GM19397 (cell line): ENCODE results near the gene AOC2.

ENCODE experiments used
- ATAC-seq: cut with Tn5 transposase; IDR thresholded peaks from one replicate; pipeline ENCODE4 v1.9.1; 2021; ENCODE audit warnings: mild to moderate bottlenecking, moderate library complexity; ENCODE audit not compliant: unreplicated experiment

AOC2 gene

GRCh38 chr17:42844271-42844670, at the start of gene AOC2:
AOC2 (plus strand) TSS chr17:42844580; CDS start chr17:42844627, 47 bp downstream.
- no peak for ATAC-seq

- no peak for ATAC-seq
Measured at GRCh38 chr17:42795061-42795460, 49.3 kb upstream of the AOC2 start.

- no peak for ATAC-seq
Measured at GRCh38 chr17:42795465-42795864, 48.9 kb upstream of the AOC2 start.

GRCh38 chr17:42796066-42796758, 48.2 kb upstream of the AOC2 start:
- no peak for ATAC-seq

- ATAC-seq: no peak
Measured at GRCh38 chr17:42797067-42798007, 47.0 kb upstream of the AOC2 start.

GRCh38 chr17:42798011-42798382, 46.4 kb upstream of the AOC2 start:
- ATAC-seq: no peak

GRCh38 chr17:42798383-42799380, 45.7 kb upstream of the AOC2 start, which contains the start of the genes CNTD1 and COA3:
CNTD1 (plus strand) TSS chr17:42798861; CDS start chr17:42799068, 207 bp downstream.
COA3 (minus strand) TSS chr17:42798704; CDS start chr17:42798681, 23 bp downstream.
- ATAC-seq: peak; percentile 80

GRCh38 chr17:42803074-42803883, 41.1 kb upstream of the AOC2 start:
- no peak for ATAC-seq

GRCh38 chr17:42804918-42805367, 39.4 kb upstream of the AOC2 start:
- ATAC-seq: no peak

GRCh38 chr17:42806249-42806648, 38.1 kb upstream of the AOC2 start:
- no peak for ATAC-seq

- ATAC-seq: no peak
Measured at GRCh38 chr17:42809250-42809649, 35.1 kb upstream of the AOC2 start.

- no peak for ATAC-seq
Measured at GRCh38 chr17:42814633-42815399, 29.6 kb upstream of the AOC2 start.

- no peak for ATAC-seq
Measured at GRCh38 chr17:42817866-42818265, 26.5 kb upstream of the AOC2 start.

- no peak for ATAC-seq
Measured at GRCh38 chr17:42818379-42818778, 26.0 kb upstream of the AOC2 start.

- no peak for ATAC-seq
Measured at GRCh38 chr17:42819939-42820535, 24.3 kb upstream of the AOC2 start.

- ATAC-seq: no peak
Measured at GRCh38 chr17:42821176-42821575, 23.2 kb upstream of the AOC2 start.

GRCh38 chr17:42827472-42827871, 16.9 kb upstream of the AOC2 start:
- no peak for ATAC-seq

- no peak for ATAC-seq
Measured at GRCh38 chr17:42830971-42831370, 13.4 kb upstream of the AOC2 start.
